Peyer's patch (tissue), 4 donors: Measurements from ENCODE around the gene ADGRB3.

Source experiments
- POLR2A ChIP-seq, 2 donors: fragments of 450-650 bp; IDR thresholded peaks; one replicate each; pipeline ENCODE4 v1.5.1; 2017; ENCODE audit warnings: antibody characterized with exemption in 2 of 2, mild to moderate bottlenecking in 2 of 2, moderate library complexity in 2 of 2
- TF ChIP-seq, protein P1 (sequence below), 6 experiments: fragments of 450-650 bp in 4 of 6; fragments of 200-600 bp in 2 of 6; sonication (generic) in 1 of 6; IDR thresholded peaks; one replicate each; pipeline ENCODE4 v1.5.1; 2017 to 2019; ENCODE audit warnings: antibody characterized with exemption in 6 of 6, mild to moderate bottlenecking in 3 of 6, moderate library complexity in 1 of 6

DNA sequence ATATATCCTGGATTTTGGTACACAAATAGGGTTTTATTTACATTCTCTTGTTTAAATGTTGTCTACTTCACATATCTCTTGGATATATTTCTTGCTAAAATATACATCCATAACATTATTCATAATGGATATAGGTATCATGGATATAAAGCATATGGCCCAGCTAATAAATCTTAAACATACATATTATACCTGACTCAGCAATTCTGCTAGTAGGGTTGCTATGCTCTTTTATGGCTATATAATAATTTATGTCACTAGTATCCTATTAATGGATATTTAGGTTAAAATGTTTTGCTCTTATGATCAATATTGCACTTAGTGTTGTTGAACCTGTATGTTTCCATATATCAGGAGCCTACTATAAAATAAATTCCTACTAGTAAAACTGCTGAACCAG, 786.2 kb downstream of the ADGRB3 start:
- no peak for TF ChIP-seq POLR2A (IDR thresholded peaks at IDR 0.05)
- TF ChIP-seq, protein P1, sequence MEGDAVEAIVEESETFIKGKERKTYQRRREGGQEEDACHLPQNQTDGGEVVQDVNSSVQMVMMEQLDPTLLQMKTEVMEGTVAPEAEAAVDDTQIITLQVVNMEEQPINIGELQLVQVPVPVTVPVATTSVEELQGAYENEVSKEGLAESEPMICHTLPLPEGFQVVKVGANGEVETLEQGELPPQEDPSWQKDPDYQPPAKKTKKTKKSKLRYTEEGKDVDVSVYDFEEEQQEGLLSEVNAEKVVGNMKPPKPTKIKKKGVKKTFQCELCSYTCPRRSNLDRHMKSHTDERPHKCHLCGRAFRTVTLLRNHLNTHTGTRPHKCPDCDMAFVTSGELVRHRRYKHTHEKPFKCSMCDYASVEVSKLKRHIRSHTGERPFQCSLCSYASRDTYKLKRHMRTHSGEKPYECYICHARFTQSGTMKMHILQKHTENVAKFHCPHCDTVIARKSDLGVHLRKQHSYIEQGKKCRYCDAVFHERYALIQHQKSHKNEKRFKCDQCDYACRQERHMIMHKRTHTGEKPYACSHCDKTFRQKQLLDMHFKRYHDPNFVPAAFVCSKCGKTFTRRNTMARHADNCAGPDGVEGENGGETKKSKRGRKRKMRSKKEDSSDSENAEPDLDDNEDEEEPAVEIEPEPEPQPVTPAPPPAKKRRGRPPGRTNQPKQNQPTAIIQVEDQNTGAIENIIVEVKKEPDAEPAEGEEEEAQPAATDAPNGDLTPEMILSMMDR (IDR thresholded peaks at IDR 0.05), result no peak
